Adipose tissue (tissue), 3 donors: Measurements from ENCODE around the gene LRRC25. TPM values are rescaled to one million over a fixed set of nuclear protein-coding genes. Genes with fewer than 3 reads are reported as not detected.
"Not testable (repeated sequence)": the region's sequence is repeated elsewhere in the genome, so short reads cannot be mapped to it uniquely, and the experiment has no call there.

Experiments
- H3K27ac ChIP-seq: one replicate; pipeline ENCODE4 v1.5.1; 2013; ENCODE audit warnings: low read depth, low read length
- WGBS, 3 donors: extraction: QIAGEN DNeasy Blood & Tissue Kit; methylation state at CpG; one replicate each; pipeline ENCODE4 v1.1.7; 2013; 5-methylcytosine and 5-hydroxymethylcytosine counted together
- polyA plus RNA-seq, 3 donors: library from polyadenylated mRNA; stranded (reverse); fragments of 200-250 nt; gene quantifications; one replicate each; pipeline ENCODE4 v1.2.3, GENCODE V29; 2013
- donor health status: healthy with polysubstance abuse.
- donor health status: Bipolar disorder and iron deficiency.
- donor health status: healthy.

Gene LRRC25
- polyA plus RNA-seq, 3 donors = 1.6 to 9.8 (median 7.1) TPM

- WGBS, 3 donors = 88 to 94% (median 92%) methylated on average over 6 of the region's 6 CpGs
- no peak overlapping the region for H3K27ac ChIP-seq
These were observed 7.1 kb downstream of the LRRC25 start for GRCh38 chr19:18390065-18390907.

- H3K27ac ChIP-seq = no peak overlapping the region
These were observed 7.7 kb downstream of the LRRC25 start for GRCh38 chr19:18389726-18390064.

- 82 to 90% (median 86%) methylated on average over 13 of the region's 13 CpGs for WGBS, 3 donors
- H3K27ac ChIP-seq = no peak overlapping the region
These were observed 8.3 kb downstream of the LRRC25 start for GRCh38 chr19:18388960-18389725.

DNA sequence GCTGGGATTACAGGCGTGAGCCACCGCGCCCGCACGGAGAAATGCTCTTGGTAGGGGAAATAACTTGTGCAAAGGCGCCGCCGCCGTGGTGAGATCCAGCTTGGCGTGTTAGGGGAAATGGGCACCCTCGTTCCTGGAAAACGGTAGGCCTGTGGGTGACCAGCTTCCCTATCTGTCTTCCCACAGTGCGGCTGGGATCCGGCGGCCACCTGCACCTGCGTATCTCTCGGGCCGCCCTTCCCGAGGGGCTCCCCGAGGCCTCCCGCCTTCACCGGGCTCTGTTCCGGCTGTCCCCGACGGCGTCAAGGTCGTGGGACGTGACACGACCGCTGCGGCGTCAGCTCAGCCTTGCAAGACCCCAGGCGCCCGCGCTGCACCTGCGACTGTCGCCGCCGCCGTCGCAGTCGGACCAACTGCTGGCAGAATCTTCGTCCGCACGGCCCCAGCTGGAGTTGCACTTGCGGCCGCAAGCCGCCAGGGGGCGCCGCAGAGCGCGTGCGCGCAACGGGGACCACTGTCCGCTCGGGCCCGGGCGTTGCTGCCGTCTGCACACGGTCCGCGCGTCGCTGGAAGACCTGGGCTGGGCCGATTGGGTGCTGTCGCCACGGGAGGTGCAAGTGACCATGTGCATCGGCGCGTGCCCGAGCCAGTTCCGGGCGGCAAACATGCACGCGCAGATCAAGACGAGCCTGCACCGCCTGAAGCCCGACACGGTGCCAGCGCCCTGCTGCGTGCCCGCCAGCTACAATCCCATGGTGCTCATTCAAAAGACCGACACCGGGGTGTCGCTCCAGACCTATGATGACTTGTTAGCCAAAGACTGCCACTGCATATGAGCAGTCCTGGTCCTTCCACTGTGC, 9.1 kb downstream of the LRRC25 start:
- no peak overlapping the region for H3K27ac ChIP-seq
- 5 to 15% (median 5%) methylated on average over 79 to 86 of the region's 86 CpGs for WGBS, 3 donors

DNA sequence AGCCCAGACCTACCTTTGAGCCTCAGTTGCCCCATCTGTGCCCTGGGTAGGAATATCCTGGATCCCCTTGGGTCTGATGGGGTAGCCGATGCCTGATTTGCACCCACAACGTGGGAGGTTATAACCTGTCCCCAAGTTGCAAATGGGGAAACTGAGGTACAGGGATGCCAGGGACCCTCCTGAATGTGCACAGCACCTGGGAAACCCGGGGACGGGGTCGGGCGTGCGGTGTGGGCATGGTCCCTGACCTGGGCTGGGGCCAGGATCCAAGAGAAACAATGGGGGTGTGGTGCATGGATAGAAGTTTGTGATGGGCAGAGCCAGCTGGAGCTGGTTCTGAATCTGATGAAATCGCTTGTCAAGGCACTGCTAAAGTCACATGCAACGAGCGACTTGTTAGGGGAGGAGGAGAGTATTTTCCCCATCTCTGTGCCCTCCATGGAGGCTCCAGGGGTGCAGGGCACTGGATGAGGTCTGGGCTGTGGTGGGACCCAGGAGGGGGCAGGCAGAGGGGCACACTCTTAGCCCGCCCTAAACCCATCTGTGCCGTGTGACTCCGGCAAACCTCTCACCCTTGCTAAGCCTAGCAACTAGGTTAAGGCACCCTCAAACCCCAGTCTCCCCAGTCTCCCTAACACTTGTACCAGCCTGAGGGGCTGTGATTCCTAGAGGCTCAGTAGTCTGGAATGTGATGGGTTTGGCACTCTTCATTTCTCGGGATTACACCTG, 10.7 kb downstream of the LRRC25 start:
- no peak overlapping the region for H3K27ac ChIP-seq
- 55 to 86% (median 80%) methylated on average over 14 of the region's 14 CpGs for WGBS, 3 donors

GRCh38 chr19:18385675-18386542, 11.5 kb downstream of the LRRC25 start, which contains the start of gene GDF15:
GDF15 (plus strand) TSS chr19:18386158; CDS start chr19:18386190, 32 bp downstream.
- no peak within 1 kb of the TSS for H3K27ac ChIP-seq
- WGBS, 3 donors = 21 to 42% (median 30%) methylated on average over 33 of the region's 33 CpGs

DNA sequence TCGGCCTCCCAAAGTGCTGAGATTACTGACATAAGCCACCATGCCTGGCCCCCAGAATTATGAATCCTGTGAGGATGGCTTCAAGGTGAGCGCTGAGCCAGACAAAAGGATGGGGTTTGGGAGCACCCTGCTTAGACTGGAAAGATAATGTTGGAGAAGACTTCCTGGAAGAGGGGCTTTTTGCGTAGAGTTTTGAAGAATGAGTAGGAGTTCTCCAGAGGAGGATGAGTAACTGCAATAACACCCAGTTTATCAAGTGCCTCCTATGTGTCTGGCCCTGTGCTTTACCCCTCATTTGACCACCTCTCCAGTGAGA, 12.1 kb downstream of the LRRC25 start:
- 92 to 96% (median 95%) methylated on average over 3 of the region's 3 CpGs for WGBS, 3 donors
- no peak overlapping the region for H3K27ac ChIP-seq

DNA sequence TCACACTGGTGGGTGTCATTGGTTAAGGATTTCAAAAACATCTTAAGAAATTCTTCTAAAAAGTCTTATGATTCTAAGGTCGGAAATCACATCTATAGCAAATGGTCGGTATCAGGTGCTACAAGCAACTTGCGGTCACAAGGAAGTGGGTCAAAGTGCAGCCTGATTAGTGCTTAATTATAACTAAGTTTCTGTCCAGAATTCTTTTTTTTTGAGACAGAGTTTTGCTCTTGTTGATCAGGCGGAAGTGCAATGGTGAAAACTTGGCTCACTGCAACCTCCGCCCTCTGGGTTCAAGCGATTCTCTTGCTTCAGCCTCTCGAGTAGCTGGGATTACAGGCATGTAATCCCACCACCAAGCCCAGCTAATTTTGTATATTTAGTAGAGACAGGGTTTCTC, 12.6 kb downstream of the LRRC25 start:
- 43 to 83% (median 79%) methylated on average over 7 of the region's 7 CpGs for WGBS, 3 donors
- H3K27ac ChIP-seq = no peak overlapping the region

DNA sequence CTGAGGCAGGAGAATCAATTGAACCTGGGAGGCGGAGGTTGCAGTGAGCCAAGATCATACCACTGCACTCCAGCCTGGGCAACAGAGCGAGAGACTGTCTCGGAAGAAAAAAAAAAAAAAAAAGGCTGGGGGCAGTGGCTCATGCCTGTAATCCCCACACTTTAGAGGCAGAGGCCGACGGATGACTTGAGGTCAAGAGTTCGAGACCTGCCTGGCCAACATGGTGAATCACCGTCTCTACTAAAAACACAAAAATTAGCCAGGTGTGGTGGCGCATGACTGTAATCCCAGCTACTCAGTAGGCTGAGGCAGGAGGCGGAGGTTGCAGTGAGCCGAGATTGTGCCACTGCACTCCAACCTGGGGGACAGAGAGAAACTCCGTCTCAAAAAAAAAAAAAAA, 13.8 kb downstream of the LRRC25 start:
- 93 to 95% (median 93%) methylated on average over 11 of the region's 11 CpGs for WGBS, 3 donors
- not testable (repeated sequence) for H3K27ac ChIP-seq

- WGBS, 3 donors = 75 to 86% (median 78%) methylated on average over 3 of the region's 3 CpGs
- H3K27ac ChIP-seq = no peak overlapping the region
These were observed 16.6 kb downstream of the LRRC25 start for GRCh38 chr19:18380843-18381242.

GRCh38 chr19:18379803-18380747, 17.3 kb downstream of the LRRC25 start:
- WGBS, 3 donors = 31 to 39% (median 32%) methylated on average over 22 of the region's 22 CpGs
- no peak overlapping the region for H3K27ac ChIP-seq

- H3K27ac ChIP-seq = no peak overlapping the region
- 30 to 87% (median 79%) methylated on average over 6 of the region's 6 CpGs for WGBS, 3 donors
These were observed 20.4 kb downstream of the LRRC25 start for GRCh38 chr19:18377026-18377425.

DNA sequence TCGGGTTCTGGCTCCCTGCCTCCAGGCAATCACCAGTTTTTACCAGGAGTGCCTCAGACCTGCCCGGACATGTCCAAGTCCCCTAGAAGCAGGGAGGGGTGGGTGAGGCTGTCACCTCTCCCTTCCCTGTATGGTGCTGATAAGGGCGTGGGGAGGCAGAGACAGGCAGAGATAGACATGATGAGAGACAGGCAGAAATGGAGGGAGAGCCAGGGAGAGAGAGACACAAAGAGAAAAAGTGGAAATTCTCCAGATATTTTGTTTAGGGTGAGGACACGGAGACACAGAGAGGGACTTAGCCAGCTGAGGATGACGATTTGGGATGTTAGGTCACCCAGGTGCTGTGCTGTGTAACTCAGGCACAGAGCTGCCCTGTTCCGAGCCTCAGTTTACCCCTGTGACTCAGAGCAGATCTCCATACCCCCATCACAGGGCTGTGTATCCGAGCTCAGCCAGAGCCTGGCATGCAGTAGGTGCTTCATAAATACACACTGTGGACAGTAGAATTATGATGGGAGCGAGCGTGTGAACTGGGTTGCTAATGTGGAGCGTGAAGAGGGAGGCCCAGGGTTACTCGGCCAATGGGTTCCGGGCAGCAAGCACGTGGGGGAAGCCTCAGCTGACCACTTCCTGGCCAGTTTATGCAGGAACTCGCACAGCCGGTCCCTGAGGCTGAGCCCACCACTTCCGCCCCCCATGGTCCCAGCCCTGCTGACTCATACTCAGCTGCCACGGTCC, 23.4 kb downstream of the LRRC25 start:
- 17 to 27% (median 20%) methylated on average over 17 of the region's 17 CpGs for WGBS, 3 donors
- H3K27ac ChIP-seq = peak overlapping the region; percentile 34

DNA sequence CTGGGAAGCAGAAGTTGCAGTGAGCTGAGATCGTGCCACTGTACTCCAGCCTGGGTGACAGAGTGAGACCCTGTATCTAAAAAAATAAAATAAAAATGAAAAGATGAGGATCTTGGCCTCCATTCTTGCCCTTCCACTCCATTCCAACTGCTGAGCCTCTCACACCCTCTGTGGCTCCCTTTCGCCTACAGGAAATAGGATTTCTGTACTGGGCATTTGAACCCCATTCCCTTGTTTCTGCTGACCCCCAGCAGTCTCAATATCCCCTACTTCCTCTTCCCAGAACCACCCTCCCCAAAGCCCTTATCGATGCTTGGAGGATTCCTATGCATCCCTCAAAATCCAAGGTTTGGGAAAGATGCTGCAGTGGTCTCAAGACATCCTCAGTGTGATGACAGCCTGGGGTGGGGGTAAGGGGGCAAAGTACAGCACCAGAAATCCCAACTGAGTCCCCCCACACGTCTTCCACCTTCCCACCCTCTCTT, 24.0 kb downstream of the LRRC25 start:
- no peak overlapping the region for H3K27ac ChIP-seq
- WGBS, 3 donors = 52 to 66% (median 54%) methylated on average over 4 of the region's 4 CpGs

DNA sequence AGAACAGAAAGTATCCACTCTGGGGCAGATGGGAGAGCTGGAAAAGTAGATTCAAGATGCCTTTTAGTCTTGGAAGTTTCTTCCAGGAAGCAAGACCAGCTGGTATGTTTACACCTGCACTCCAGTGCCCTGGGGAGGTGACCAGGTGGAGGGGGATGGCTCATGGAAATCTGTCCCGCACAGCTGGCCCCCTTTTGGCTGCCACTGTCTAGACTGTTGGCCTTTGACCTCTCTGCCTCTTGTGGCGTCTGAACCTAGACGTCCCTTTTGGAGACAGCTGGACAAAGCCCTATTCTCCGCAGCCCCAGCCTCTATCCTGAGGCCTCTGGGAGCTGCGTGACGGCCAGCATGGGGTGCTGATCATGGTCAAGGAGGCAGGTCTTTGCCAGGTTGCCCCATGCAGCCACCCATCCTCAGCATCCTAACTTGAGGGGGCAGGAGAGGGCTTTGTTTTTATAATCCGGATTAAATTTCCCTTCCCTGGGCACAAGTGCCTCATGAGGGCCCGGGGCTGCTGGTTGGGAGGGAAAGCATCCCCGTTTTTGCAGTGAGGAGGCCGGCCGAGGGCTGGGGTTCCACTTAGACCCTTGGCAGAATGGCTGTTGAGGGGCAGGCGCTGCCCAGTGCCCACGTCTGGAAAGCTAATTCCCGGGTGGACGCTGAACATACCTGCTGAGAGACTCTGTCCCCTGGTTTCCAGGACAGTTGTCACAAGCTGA, 28.8 kb downstream of the LRRC25 start:
- no peak overlapping the region for H3K27ac ChIP-seq
- 69 to 90% (median 87%) methylated on average over 15 of the region's 15 CpGs for WGBS, 3 donors
